Activated T-cell treated with anti-CD3 and anti-CD28 coated beads for 24 hours (primary cell): ENCODE data around the gene EME2.
"Not testable (repeated sequence)": the region's sequence is repeated elsewhere in the genome, so short reads cannot be mapped to it uniquely, and the experiment has no call there.

ENCODE experiments used
- DNase-seq: peaks from one replicate; pipeline ENCODE4 v3.0.0-alpha.2; 2020; ENCODE audit warnings: low read depth

EME2 gene

DNA sequence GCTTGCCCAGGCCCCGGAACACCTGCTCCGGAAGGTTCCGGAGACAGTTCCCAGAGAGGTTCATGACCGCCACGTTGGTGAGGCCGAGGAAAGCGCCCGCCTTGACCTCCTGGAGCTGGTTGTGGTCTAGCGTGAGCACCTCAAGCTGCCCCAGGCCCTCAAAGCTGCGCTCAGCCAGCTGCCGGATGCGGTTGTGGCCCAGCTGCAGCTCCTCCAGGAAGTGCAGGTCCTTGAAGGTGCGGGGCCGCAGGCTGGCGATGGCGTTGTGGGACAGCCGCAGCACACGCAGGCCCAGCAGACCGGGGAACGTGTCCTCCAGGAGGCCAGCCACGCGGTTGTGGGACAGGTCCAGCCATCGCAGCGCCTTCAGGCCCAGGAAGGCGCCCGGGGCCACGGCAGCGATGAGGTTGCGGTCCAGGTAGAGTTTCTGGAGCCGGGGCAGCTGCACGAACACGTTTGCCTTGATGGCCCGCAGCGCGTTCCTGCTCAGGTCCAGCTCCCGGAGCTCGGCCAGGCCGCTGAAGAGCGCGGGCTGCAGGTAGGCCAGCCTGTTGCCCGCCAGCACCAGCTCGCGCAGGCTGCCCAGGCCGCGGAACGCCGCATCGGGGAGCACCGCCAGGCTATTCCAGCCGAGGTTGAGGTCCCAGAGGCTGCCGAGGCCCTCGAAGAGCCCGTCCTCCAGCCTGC lies 18.8 kb downstream of the EME2 start:
- DNase-seq = no peak

- no peak for DNase-seq
These were observed 19.6 kb downstream of the EME2 start for GRCh38 chr16:1791943-1792812.

DNA sequence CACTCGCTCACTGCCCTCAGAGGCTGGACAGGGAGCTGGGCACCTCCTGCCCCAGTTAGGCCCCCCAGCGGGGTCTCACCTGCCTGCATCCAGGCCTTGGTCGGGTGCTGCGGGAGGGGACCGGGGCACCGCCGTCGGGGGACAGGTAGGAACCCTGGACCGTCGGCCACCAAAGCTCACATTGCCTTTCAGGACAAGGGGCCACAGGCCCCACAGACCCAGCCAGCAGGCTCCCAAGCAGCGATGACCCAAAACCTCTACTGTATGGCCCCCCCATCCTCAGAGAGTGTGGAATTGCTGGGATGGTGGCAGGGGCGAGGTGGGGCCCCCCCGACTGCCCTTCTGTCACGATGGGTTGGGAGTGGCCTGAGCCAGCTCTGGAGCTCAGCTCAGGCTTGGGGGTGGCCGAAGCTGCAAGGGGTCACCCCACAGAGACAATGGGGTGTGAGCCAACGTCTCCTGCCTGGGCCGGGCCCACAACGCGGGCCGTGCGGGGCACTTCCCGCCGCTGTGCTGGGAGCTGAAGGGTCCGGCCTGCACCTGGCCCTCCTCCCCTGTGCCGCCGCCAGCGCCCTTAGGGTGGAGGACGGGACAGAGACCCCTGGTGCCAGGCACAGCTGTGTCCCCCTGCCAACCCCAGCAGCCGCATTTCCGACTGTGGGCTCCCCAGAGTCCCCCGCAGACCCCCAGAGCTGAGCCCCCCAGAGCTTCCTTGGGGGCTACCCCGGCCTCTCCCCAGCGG lies 20.4 kb downstream of the EME2 start:
- DNase-seq = no peak

DNA sequence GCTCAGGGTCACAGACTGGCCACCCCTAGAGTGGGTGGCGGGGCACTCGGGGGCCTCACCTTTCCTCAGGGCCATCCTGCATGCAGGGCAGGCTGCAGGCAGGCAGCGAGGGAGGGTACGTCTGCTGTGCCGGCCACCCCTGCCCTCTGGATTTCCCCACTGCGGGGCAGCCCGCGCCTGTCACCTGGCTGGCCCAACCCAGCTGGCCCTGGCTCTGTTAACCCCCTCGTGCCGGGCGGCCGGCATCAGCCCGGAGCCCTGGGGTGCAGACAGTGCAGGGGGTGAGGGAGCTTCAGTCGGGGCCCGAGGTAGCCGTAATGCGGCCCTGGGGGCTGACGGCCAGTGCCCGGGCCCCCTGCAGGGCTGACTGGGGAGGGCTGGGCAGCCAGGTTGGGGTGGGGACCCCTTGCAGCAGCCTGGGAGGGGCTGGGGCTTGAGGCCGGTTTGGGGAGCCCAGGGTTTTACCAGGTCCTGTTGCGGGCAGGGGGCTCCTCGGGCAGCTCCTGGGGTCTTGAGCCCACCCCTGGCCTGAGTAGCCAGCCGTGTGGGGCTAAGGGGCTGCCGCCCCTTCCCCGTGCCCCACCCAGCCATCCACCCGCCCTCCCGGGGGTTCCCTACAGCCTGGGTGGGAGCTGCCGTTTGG lies 21.1 kb downstream of the EME2 start, which contains the start of gene IGFALS:
Gene IGFALS (minus strand): TSS at position 128 of the 643 bp plus-strand sequence. CDS start 53 bp downstream, at position 75.
- no peak for DNase-seq

GRCh38 chr16:1794221-1794871 lies 21.7 kb downstream of the EME2 start:
- no peak for DNase-seq

- no peak for DNase-seq
These were observed 22.5 kb downstream of the EME2 start for GRCh38 chr16:1794908-1795666.

- not testable (repeated sequence) for DNase-seq
These were observed 26.7 kb downstream of the EME2 start for GRCh38 chr16:1799263-1799662.

- DNase-seq = no peak
These were observed 28.1 kb downstream of the EME2 start for GRCh38 chr16:1800701-1801100.

GRCh38 chr16:1807626-1808025 lies 35.0 kb downstream of the EME2 start:
- DNase-seq = no peak

GRCh38 chr16:1808691-1809090 lies 36.1 kb downstream of the EME2 start:
- DNase-seq = no peak

GRCh38 chr16:1809281-1809801 lies 36.7 kb downstream of the EME2 start:
- no peak for DNase-seq

DNA sequence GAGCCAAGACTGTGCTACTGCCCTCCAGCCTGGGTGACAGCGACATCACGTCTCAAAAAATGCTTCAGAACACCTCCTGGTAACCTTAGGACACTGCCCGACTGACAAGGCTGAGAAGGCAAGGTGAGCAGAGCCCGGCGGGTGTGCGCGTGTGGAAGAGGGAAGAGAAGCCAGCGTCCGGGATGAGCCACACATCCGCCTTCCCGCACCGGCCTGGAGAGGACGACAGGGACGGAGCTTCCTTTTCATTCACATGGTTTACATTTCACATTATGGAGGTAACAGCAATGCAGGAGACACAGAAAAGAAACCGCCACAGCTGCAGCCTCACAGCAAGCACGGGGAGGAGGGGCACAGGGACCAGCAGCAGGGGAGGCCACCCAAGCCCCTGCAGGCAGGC lies 37.5 kb downstream of the EME2 start:
- DNase-seq = no peak

GRCh38 chr16:1810536-1810935 lies 37.9 kb downstream of the EME2 start:
- no peak for DNase-seq

- DNase-seq = peak; percentile 30
These were observed 40.1 kb downstream of the EME2 start for GRCh38 chr16:1812732-1813163.

- no peak for DNase-seq
These were observed 42.9 kb downstream of the EME2 start for GRCh38 chr16:1815461-1815860.

GRCh38 chr16:1816396-1817275 lies 44.0 kb downstream of the EME2 start:
- DNase-seq = no peak

- no peak for DNase-seq
These were observed 44.6 kb downstream of the EME2 start for GRCh38 chr16:1817276-1817589.

- DNase-seq = no peak
These were observed 45.1 kb downstream of the EME2 start for GRCh38 chr16:1817716-1818115.

DNA sequence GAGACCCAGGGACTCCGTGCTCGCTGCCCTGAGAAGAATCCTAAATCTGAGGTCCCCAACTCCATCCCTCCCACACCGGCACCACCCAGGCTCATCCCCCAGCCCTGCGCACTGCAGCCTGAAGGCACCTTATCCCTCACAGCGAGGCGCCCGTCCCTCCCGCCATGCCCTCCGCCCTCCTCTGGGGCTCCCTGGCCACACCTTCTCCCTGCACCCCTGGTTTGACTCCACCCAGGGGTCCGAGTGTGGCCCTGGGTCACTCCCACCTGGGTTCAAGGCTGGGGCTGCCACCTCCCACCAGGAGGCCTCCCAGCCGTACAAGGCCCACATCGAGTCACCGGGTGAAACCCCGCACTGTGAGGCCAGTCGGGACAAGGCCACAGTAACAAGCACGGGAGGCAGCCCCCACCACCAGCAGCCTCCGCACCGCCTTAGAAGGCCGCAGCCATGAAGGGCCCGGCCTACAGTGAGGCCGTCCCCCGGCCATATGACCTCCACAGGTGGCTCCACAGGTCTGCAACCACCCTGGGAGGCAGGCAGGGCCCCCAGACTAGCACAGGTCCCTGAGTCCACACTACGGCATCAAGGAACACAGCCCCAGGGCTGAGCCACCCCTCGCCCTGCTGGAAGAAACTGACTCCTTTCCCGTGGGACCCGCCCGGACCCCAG lies 45.7 kb downstream of the EME2 start:
- DNase-seq = no peak
